B cell (primary cell): ENCODE data around the gene MLKL. TPM values are rescaled to one million over a fixed set of nuclear protein-coding genes. Genes with fewer than 3 reads are reported as not detected.
"Not testable (repeated sequence)": the region's sequence is repeated elsewhere in the genome, so short reads cannot be mapped to it uniquely, and the experiment has no call there.

Experiments
- ATAC-seq: fragments of 200-7000 bp; cut with Tn5 transposase; one replicate; pipeline ENCODE4 v1.10.0; 2021; ENCODE audit warnings: low read depth, mild to moderate bottlenecking, moderate number of reproducible peaks, moderate library complexity
- CTCF ChIA-PET: fragments of 350-600 bp; sonication (Branson Sonifier 250); formaldehyde crosslinking; loops from one replicate; lab custom pipeline; 2021; ENCODE audit warnings: antibody characterized with exemption, inconsistent platforms; lab: Charles Lee
- POLR2A ChIA-PET: fragments of 350-600 bp; sonication (Branson Sonifier 250); formaldehyde crosslinking; loops from one replicate; lab custom pipeline; 2021; ENCODE audit warnings: antibody characterized with exemption; lab: Charles Lee
- DNase-seq: peaks from one replicate; pipeline ENCODE4 v3.0.0; 2013
- H2AFZ ChIP-seq: 2 replicates; pipeline ENCODE4 v1.6.1; 2012; ENCODE audit warnings: mild to moderate bottlenecking, low read depth, low read length; ENCODE audit not compliant: insufficient read depth, poor library complexity, severe bottlenecking
- H3K27ac ChIP-seq, 2 donors: 1 replicate in 1 of 2; 2 replicates in 1 of 2; pipeline ENCODE4 v1.5.1; 2012 to 2013; ENCODE audit warnings: low read length in 2 of 2, mild to moderate bottlenecking in 2 of 2, moderate library complexity in 1 of 2
- H3K27me3 ChIP-seq, 4 experiments: fragments of 200-600 bp in 1 of 4; sonication (generic) in 1 of 4; replicated peaks in 1 of 4; 1 replicate in 2 of 4; 2 replicates in 2 of 4; pipeline versions ENCODE4 v1.6.1 to v1.7.0; 2013 to 2016; ENCODE audit warnings: low read length in 3 of 4, mild to moderate bottlenecking in 2 of 4, mixed read lengths in 1 of 4, moderate library complexity in 1 of 4; ENCODE audit not compliant: insufficient read depth in 4 of 4, control insufficient read depth in 3 of 4; ENCODE audit errors: control extremely low read depth in 1 of 4
- H3K36me3 ChIP-seq, 2 experiments: replicated peaks in 1 of 2; 1 replicate in 1 of 2; 2 replicates in 1 of 2; pipeline versions ENCODE4 v1.6.1 to v1.7.1; 2013; ENCODE audit warnings: low read length in 1 of 2; ENCODE audit not compliant: insufficient read depth in 2 of 2, control insufficient read depth in 1 of 2; ENCODE audit errors: control extremely low read depth in 1 of 2, extremely low read depth in 1 of 2
- H3K4me1 ChIP-seq, 2 donors: fragments of 200-600 bp in 1 of 2; sonication (generic) in 1 of 2; 1 replicate in 1 of 2; 2 replicates in 1 of 2; pipeline versions ENCODE4 v1.5.1 to v1.6.1; 2013 to 2017; ENCODE audit warnings: low read length in 2 of 2; ENCODE audit not compliant: control insufficient read depth in 2 of 2, insufficient read depth in 2 of 2
- H3K4me2 ChIP-seq: replicated peaks from 2 replicates; pipeline ENCODE3; 2012; ENCODE audit warnings: mild to moderate bottlenecking, low read depth, low read length; ENCODE audit not compliant: poor library complexity, severe bottlenecking
- H3K4me3 ChIP-seq, 5 experiments: fragments of 200-600 bp in 1 of 5; sonication (generic) in 1 of 5; 1 replicate in 3 of 5; 2 replicates in 2 of 5; pipeline versions ENCODE4 v1.5.1 to v1.7.0; 2011 to 2016; ENCODE audit warnings: low read length in 4 of 5, mild to moderate bottlenecking in 4 of 5, low read depth in 2 of 5, control low read depth in 1 of 5, moderate library complexity in 1 of 5; ENCODE audit not compliant: insufficient read depth in 1 of 5; ENCODE audit errors: control extremely low read depth in 1 of 5, extremely low read depth in 1 of 5
- H3K79me2 ChIP-seq: fragments of 200-600 bp; sonication (generic); one replicate; pipeline ENCODE4 v1.6.0; 2016; ENCODE audit warnings: low read length; ENCODE audit not compliant: control insufficient read depth, insufficient read depth
- H3K9ac ChIP-seq: fragments of 200-600 bp; sonication (generic); 2 replicates; pipeline ENCODE4 v1.6.1; 2017; ENCODE audit warnings: mild to moderate bottlenecking, low read length, moderate library complexity
- H3K9me3 ChIP-seq, 3 donors: one replicate each; pipeline versions ENCODE4 v1.6.1 to v1.7.1; 2013; ENCODE audit warnings: low read length in 2 of 3; ENCODE audit not compliant: control insufficient read depth in 2 of 3, insufficient read depth in 1 of 3; ENCODE audit errors: control extremely low read depth in 1 of 3
- H4K20me1 ChIP-seq: 2 replicates; pipeline ENCODE4 v1.6.0; 2012; ENCODE audit warnings: mild to moderate bottlenecking, low read length; ENCODE audit not compliant: insufficient read depth, control insufficient read depth, poor library complexity, severe bottlenecking
- H3K27ac Mint-ChIP-seq: one replicate; pipeline ENCODE4 v1.8.0; 2021; ENCODE audit warnings: mixed read lengths
- H3K27me3 Mint-ChIP-seq: one replicate; pipeline ENCODE4 v1.8.0; 2021; ENCODE audit warnings: mixed read lengths
- H3K4me1 Mint-ChIP-seq: one replicate; pipeline ENCODE4 v1.8.0; 2021; ENCODE audit warnings: mixed read lengths
- H3K4me3 Mint-ChIP-seq: one replicate; pipeline ENCODE4 v1.8.0; 2021; ENCODE audit warnings: mixed read lengths
- H3K9me3 Mint-ChIP-seq: one replicate; pipeline ENCODE4 v1.8.0; 2022; ENCODE audit warnings: mixed read lengths; ENCODE audit not compliant: insufficient read depth
- CTCF ChIP-seq: fragments of 200-600 bp; IDR thresholded peaks from one replicate; pipeline ENCODE4 v1.8.0; 2022; ENCODE audit warnings: antibody characterized with exemption, mild to moderate bottlenecking
- EZH2 ChIP-seq: IDR thresholded peaks from 2 replicates; pipeline ENCODE4 v1.6.1; 2012; ENCODE audit warnings: borderline replicate concordance, low read depth, mild to moderate bottlenecking, moderate library complexity, low read length; ENCODE audit not compliant: insufficient read depth, poor library complexity, severe bottlenecking
- WGBS: methylation state at CpG from one replicate; pipeline ENCODE4 v1.1.5; 2013; ENCODE audit warnings: missing lambda C conversion rate; ENCODE audit not compliant: insufficient coverage; 5-methylcytosine and 5-hydroxymethylcytosine counted together
- intact Hi-C: fragments of 100-400 bp; cut with micrococcal nuclease; formaldehyde crosslinking; loops from one replicate; pipeline ENCODE4 v1.10.0; 2022
- polyA plus RNA-seq: library from polyadenylated mRNA; depleted of rRNA; stranded (reverse); fragments of >200 nt; gene quantifications from 2 replicates; pipeline ENCODE4 v1.2.3, GENCODE V29; 2012
- total RNA-seq, 2 donors: library from RNA; stranded (reverse); fragments of 120-200 nt in 1 of 2; gene quantifications; 1 replicate in 1 of 2; 2 replicates in 1 of 2; pipeline versions ENCODE4 v1.2.3 to v1.2.4, GENCODE V29; 2013 to 2022

Gene MLKL
- total and polyA plus RNA-seq, 2 donors (not counting 1 experiment from before 2014, with no cell fraction given): 13.4 to 19.7 TPM

- TF ChIP-seq CTCF (no peak), EZH2 (no peak)
- Histone ChIP-seq H2AFZ (no peak overlapping the region), H3K9ac (no peak overlapping the region), H3K9me3 (peaks cover 0 to 11% (median 8%) of the 10 kb centered on the region in 3 donors), H3K4me3 (no peak overlapping the region), H3K27me3 (no peaks in the 10 kb centered on the region), H3K36me3 (no peaks in the 10 kb centered on the region), H3K79me2 (no peaks in the 10 kb centered on the region), H3K27ac (no peak overlapping the region), H3K4me2 (no peak overlapping the region), H3K4me1 (no peaks in the 10 kb centered on the region), H4K20me1 (no peaks in the 10 kb centered on the region)
- no peak for ATAC-seq
- Mint-ChIP-seq H3K9me3 (peaks cover 2% of the 10 kb centered on the region), H3K27ac (no peak overlapping the region), H3K4me1 (peaks cover 4% of the 10 kb centered on the region), H3K27me3 (peaks cover 3% of the 10 kb centered on the region), H3K4me3 (no peak overlapping the region)
- CTCF ChIA-PET: interaction anchor here (0.6 kb wide), 1 partner anchor 11 kb away, joined by 3 read pairs; no protein-coding TSS in a partner anchor
- DNase-seq: no peak
- POLR2A ChIA-PET: interaction anchor here (0.7 kb wide), 1 partner anchor 308 kb away, joined by 4 read pairs; no protein-coding TSS in a partner anchor
- 93% methylated on average over 12 of the region's 19 CpGs for WGBS
- intact Hi-C loops: no loop called here
These were observed 24.3 kb upstream of the MLKL start for GRCh38 chr16:74724820-74725549.

GRCh38 chr16:74723256-74723655 is 22.6 kb upstream of the MLKL start:
- Histone ChIP-seq H3K27me3 (no peaks in the 10 kb centered on the region), H3K9ac (no peak overlapping the region), H4K20me1 (no peaks in the 10 kb centered on the region), H2AFZ (no peak overlapping the region), H3K79me2 (no peaks in the 10 kb centered on the region), H3K9me3 (peaks cover 0 to 11% (median 8%) of the 10 kb centered on the region in 3 donors), H3K27ac (no peak overlapping the region), H3K4me1 (no peaks in the 10 kb centered on the region), H3K36me3 (no peaks in the 10 kb centered on the region), H3K4me2 (no peak overlapping the region), H3K4me3 (no peak overlapping the region)
- intact Hi-C loops: no loop called here
- Mint-ChIP-seq H3K4me1 (peaks cover 4% of the 10 kb centered on the region), H3K27me3 (peaks cover 3% of the 10 kb centered on the region), H3K9me3 (peaks cover 2% of the 10 kb centered on the region), H3K4me3 (no peak overlapping the region), H3K27ac (no peak overlapping the region)
- 90% methylated on average over 4 of the region's 7 CpGs for WGBS
- ChIA-PET POLR2A (no interaction called here), CTCF (interaction anchor here (1.8 kb wide), 1 partner anchor 11 kb away, joined by 7 read pairs; no protein-coding TSS in a partner anchor)
- ATAC-seq (no peak), DNase-seq (no peak)
- TF ChIP-seq EZH2 (no peak), CTCF (no peak)

GRCh38 chr16:74722156-74722555 is 21.5 kb upstream of the MLKL start:
- H2AFZ ChIP-seq, H3K4me1 Mint-ChIP-seq, H3K4me3 ChIP-seq, H3K9ac ChIP-seq, H3K9me3 ChIP-seq, DNase-seq, POLR2A ChIA-PET, H3K27me3 ChIP-seq, ATAC-seq, H3K27ac Mint-ChIP-seq, CTCF ChIA-PET, H3K27ac ChIP-seq, H3K4me1 ChIP-seq, H3K79me2 ChIP-seq, H3K4me3 Mint-ChIP-seq, H3K4me2 ChIP-seq, intact Hi-C loops, H4K20me1 ChIP-seq, H3K27me3 Mint-ChIP-seq, H3K9me3 Mint-ChIP-seq, H3K36me3 ChIP-seq: not testable (repeated sequence)
- WGBS: 91% methylated on average over 2 of the region's 2 CpGs
